Activated CD4-positive, alpha-beta T cell treated with anti-CD3 and anti-CD28 coated beads, Interleukin-2, Interleukin-6, amounts not matched to agents 100 ng/mL and 50 ng/mL, durations not matched to agents 16 hours and 8 hours (primary cell): ENCODE results near the gene EXOSC9.
"Not testable (repeated sequence)": the region's sequence is repeated elsewhere in the genome, so short reads cannot be mapped to it uniquely, and the experiment has no call there.

Experiments
- DNase-seq: peaks from one replicate; pipeline ENCODE4 v3.0.0-alpha.2; 2020

EXOSC9 gene, protein sequence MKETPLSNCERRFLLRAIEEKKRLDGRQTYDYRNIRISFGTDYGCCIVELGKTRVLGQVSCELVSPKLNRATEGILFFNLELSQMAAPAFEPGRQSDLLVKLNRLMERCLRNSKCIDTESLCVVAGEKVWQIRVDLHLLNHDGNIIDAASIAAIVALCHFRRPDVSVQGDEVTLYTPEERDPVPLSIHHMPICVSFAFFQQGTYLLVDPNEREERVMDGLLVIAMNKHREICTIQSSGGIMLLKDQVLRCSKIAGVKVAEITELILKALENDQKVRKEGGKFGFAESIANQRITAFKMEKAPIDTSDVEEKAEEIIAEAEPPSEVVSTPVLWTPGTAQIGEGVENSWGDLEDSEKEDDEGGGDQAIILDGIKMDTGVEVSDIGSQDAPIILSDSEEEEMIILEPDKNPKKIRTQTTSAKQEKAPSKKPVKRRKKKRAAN

GRCh38 chr4:121800961-121801714 lies at the start of gene EXOSC9:
Gene EXOSC9, plus strand, starts transcription at chr4:121801323. Its CDS starts 102 bp downstream, at chr4:121801425.
- peak; percentile 96 for DNase-seq

- not testable (repeated sequence) for DNase-seq
Observed at GRCh38 chr4:121752142-121752541, 49.0 kb upstream of the EXOSC9 start.

DNA sequence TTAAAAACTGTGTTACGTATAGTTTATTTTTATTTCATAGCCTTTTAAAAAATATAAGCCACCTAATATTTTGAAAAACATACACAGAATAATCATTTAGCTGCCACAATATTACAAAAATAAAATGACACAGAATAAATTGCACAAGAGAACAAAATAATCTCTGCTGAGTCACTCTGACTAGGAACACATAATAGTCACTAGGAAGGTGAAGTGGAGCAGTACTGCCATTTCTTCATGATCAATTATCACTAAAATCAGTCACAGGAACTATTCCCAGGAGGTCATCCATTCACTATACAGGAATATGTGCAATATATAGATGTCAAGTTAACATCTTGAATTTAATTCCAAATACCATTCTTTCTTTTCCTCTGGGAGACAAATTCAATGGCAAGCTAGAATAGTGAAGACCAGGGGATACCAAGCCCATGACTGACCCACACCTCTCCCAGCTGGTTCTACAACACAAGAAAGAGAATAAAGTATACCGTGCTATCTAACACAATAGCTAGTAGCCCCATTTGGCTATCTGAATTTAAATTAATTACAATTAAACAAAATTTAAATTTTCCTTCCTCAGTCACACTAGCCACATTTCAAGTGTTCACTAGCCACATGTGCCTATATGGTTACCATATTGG lies 42.1 kb upstream of the EXOSC9 start:
- DNase-seq: no peak

DNA sequence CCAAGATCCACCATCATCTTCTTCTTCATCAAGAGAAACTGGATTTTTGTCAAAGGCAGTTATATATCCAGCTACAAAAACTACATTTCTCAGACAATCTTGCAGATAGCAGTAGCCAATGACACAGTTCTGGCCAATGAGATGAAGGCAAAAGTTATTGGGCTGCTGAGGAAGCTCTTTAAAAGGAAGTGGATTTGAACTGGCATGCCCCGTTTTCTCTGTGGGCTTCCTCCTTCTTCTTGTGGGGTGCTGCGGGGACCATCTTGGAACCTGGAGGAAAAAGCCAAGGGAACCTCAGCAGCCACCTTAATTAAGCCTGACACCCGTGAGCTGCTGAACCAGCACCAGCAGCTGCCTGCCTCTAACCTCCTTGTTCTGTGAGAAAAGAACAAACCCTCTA lies 40.9 kb upstream of the EXOSC9 start:
- DNase-seq: no peak

DNA sequence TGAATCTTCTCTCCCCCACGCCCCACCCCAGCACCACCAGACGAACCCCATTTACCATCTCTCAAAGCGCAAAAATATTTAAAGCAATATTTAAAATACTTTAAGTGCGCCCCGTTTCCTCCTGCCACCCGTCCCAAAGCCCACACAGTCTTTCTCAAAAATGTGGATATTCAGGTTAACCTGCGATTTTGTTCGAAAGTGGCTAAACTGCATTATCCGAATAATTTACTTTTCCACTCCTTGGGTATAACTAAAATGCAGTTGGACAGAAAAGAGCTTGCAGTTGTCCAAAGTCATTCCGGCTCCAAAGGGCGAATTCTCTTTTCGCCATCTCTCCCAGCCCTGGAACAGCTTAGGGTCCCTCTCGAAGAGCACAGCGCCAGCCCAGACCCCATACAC lies 36.8 kb upstream of the EXOSC9 start:
- DNase-seq: no peak

DNA sequence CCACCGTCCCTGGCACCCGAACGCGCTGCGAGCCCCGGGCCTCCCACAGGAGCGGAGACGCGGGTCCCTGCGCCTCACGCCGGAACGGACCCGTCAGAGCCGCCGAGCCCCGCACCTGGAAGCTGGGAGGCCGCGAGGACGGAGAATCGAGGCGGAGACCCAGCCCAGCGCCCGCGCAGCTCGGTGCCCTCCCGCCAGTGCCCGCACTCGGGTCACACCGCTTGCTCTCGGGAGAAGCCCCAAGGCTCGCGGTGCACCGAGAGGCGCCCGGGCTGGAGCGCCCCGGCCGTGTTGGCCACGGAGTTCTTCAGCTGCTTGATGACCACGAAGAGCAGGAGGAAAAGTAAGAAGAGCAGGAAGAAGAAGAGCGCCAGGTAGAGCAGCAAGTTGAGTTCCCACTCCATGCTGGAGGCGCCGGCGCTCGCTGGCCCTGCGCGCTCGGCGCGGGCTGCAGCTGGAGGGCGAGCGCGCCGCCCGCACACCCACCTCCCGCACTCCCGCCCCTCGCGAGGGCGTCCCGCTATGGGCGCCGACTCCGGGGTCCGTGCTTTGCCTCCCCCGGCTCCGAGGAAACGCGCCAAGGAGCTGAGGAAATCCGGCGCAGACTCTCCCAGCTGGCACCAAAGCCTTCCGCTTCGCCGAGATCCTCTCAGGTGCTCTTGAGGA lies 36.3 kb upstream of the EXOSC9 start, which contains the start of gene SMIM43:
SMIM43 (minus strand) TSS at position 463 of the 666 bp plus-strand sequence; CDS start at position 404, 59 bp downstream.
- DNase-seq: no peak

DNA sequence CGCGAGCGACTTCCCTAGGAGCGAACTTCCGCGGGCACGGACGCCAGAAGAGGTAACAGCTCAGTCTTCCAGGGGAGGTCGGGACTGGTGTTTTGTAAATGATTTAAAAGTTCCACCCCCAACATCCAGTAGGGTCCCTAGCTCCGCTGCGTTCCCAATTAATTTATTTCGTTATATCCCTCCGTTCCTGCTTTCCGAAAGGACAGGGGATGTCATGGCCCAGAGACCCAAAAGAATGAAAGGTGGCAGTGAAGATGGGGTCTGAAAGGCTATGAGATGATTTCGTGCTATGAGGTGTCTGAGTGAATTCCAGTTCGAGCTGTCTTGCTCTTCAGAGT lies 35.8 kb upstream of the EXOSC9 start:
- no peak for DNase-seq

- no peak for DNase-seq
Observed at GRCh38 chr4:121765971-121766538, 35.1 kb upstream of the EXOSC9 start.

DNA sequence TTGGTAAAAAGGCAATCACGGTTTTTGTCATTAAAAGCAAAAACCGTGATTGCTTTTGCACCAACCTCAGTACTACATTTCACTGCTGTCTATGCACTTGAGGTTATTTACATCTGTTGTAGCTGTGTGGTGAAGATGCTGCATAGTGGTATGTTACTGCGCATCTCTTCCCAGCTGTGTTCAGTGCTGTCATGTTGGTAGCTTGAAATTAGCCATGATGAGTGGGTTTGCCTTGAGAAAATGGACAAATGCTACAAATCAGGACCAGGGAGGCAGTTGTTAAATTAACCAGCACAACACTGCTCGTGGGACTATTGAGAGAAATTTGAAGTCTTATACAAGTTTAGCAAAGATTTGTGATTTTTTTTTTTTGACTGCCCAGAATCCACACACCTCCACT lies 34.0 kb upstream of the EXOSC9 start:
- no peak for DNase-seq

- no peak for DNase-seq
Observed at GRCh38 chr4:121769341-121769740, 31.8 kb upstream of the EXOSC9 start.

GRCh38 chr4:121771869-121772268 lies 29.3 kb upstream of the EXOSC9 start:
- DNase-seq: no peak

- no peak for DNase-seq
Observed at GRCh38 chr4:121773883-121774282, 27.2 kb upstream of the EXOSC9 start.

GRCh38 chr4:121776610-121777401 lies 24.3 kb upstream of the EXOSC9 start:
- DNase-seq: no peak

DNA sequence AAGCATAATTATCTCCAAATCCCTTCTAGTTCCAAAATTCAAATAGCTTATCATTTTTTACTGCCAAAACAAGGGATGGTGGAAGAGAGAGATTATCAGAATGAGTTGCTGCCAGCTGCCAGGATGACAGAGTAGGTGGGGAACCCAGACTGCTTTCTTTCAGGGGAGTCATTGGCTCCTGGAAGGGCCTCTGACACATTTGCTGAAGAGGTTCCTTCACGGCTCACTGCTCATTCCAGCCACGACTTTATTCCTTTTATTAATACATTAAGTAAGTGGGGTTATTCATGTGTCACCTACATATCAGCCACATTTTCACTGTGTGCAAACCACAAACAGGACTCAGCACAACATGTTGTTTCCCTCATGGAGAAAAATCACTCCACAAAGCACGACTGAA lies 23.5 kb upstream of the EXOSC9 start:
- no peak for DNase-seq

DNA sequence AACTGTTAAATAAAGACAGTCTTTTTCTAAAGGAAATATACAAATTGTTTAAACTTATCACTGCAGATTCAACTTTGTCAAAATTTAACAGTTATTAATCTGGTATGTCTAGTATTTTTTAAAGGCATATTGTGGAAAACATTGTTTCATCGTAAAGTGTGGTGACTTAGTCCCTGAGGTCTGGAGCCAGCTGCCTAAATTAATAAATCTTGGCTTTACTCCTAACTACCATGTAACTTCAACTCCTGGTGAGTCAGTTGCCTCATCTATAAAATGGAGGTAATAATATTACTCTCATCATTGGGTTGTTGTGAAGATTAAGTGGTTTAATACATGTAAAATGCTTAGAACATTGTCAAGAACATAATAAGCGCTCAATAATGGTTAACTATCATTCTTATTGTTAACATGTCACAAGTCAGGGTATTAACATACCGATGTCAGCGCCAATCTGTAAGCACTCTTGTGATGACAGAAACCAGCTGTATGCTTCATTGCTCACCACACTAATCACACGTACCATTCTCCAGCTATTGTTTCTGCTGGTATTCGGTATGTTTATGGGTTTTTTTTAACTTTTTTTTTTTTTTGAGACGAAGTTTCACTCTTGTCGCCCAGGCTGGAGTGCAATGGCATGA lies 22.0 kb upstream of the EXOSC9 start:
- no peak for DNase-seq

GRCh38 chr4:121783210-121783609 lies 17.9 kb upstream of the EXOSC9 start:
- DNase-seq: no peak

- no peak for DNase-seq
Observed at GRCh38 chr4:121784401-121784800, 16.7 kb upstream of the EXOSC9 start.

DNA sequence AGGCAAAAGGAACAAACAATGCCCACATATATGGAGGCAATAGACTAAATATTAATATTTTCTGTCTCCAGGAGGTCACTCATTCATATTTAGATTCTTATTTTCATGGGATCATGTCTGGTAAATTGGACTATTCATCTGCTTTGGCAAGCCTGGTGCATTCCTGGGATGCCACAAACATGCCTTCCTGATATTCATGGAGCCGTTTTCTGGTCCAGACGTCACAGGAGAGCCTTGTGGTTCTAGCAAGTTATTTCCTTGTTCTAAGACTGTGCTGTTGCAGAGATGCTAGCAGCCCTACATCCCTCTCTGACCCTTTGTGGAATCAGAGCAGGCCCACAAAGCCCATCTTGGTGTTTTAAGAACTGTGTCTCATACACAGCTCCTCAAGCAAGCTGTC lies 16.1 kb upstream of the EXOSC9 start:
- DNase-seq: no peak

DNA sequence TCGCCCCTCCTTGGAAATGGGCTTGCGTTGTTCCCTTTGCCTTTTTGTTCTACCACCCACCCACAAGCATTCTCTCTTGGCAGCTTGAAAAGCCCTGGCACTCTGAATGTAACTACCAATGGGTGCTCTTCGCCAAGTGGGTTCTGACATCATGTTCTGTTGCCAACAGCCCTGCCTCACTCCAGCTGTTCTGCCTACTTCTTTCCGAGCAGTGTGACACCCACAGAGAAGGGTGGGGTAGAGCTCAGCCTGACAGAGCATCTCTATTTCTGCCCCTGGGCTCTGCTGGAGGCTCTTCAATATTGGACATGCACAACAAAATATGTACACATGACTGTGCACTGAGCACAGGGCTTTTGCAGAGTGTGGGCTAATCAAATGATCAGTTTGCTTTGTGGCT lies 15.6 kb upstream of the EXOSC9 start:
- DNase-seq: no peak

DNA sequence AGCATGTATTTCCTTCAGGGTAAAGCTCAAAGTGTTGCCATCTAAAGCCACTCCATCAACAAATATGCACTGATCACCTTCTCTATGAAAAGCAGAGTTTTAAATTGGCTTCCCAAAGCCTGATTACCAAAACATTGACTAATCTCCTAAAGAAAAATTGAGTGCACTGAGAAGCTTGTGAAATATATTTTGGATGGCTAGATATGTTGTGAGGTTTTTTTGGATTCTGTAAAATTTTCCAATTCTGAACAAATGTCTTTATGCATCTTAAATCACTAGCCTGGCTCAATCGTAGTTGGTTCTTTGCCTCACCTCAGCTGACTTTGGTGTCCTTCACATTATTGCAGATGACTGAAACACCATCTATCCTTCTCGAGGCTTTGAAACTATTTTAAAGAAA lies 14.9 kb upstream of the EXOSC9 start:
- no peak for DNase-seq

DNA sequence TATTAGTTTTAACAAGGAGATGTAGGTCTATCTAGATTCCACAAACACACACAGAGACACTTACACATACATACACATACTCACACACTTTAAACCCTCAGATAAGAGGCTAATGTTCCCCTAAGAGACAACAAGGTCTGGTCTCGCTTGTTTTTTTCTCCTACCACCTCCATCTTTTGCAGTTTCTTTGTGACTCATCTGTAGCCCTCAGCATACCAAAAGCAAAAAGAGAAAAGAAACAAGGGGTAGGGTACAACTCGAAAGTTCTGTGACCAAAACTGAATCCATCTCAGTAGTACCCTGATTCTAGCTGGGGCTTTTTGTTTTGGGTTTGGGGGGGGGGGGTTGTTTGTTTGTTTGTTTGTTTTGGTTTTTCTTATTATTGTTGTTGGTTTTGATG lies 12.2 kb upstream of the EXOSC9 start:
- DNase-seq: peak; percentile 52
